Activated naive CD4-positive, alpha-beta T cell treated with anti-CD3 and anti-CD28 coated beads, Interleukin-2, amount 10 ng/mL, durations not matched to agents 5 hours and 36 hours (primary cell): Measurements from ENCODE around the gene CXCL17. TPM values are rescaled to one million over a fixed set of nuclear protein-coding genes. Genes with fewer than 3 reads are reported as not detected.

Source experiments
- total RNA-seq, 2 experiments: library from RNA; stranded (reverse); gene quantifications; one replicate each; pipeline ENCODE4 v1.2.3, GENCODE V29; 2021

CXCL17 gene, protein sequence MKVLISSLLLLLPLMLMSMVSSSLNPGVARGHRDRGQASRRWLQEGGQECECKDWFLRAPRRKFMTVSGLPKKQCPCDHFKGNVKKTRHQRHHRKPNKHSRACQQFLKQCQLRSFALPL
- not detected for total RNA-seq

DNA sequence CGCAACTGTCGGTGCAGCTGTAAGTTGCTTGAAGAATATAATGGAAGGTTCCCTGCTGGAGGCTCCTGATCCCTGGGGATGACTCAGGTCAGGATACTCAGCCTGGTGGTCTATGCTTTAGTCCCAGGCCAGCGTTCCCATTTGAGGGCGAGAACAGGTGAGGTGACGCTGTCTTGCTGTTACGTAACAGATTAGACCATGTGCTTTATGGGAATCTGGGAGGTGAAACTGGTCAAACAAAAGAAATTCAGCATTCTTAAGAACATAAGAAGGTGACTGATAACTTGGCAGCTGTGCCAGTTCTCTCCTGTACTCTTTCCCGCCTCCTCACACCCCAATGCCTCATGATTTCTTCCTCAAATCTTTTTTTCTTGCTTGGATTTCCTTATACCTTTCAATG is at the start of gene CXCL17:
CXCL17 (minus strand) TSS at position 114 of the 400 bp plus-strand sequence. CDS start 114 bp downstream, outside the sequence.

GRCh38 chr19:42427313-42427712 is 15.4 kb downstream of the CXCL17 start, which contains the start of gene LIPE:
Gene LIPE, minus strand, starts transcription at chr19:42427388. Its CDS starts 239 bp downstream, at chr19:42427149.

DNA sequence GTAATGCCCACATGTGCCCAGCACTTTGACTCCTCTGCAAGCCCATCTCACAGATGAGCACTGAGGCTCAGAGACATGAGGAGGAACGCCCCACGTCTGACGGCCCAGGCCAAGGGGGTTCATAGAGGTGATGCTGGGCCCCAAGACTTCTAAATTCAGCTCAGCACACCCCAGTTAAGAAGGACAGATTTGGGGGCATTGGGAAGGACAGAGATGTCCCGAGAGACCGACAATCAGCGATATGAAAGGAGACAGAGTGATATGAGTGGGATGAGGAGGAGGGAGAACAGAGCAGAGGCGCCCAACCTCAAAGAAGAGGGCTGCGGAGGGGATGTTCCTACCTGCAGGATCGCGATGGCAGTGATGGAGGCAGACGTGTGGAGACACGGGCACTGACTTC is 52.8 kb downstream of the CXCL17 start, which contains the start of gene CNFN:
CNFN (minus strand) TSS at position 399 of the 400 bp plus-strand sequence. CDS start 1,260 bp downstream, outside the sequence.

Other genes starting within 250 kb of the CXCL17 start
- gene DEDD2, start 225.3 kb downstream of the CXCL17 start, total RNA-seq, result 10 to 100 TPM; 46.1 to 46.3 TPM
- 10 to 100 TPM; 16.0 to 17.9 TPM for gene ZNF526, start 222.6 kb downstream of the CXCL17 start, total RNA-seq
- gene GSK3A, start 200.3 kb downstream of the CXCL17 start, total RNA-seq, result 10 to 100 TPM; 40.7 to 45.7 TPM
- gene ERF, start 187.8 kb downstream of the CXCL17 start, total RNA-seq, result 10 to 100 TPM; 49.0 to 50.2 TPM
- 10 to 100 TPM; 81.9 to 86.6 TPM for gene CIC, start 173.7 kb downstream of the CXCL17 start, total RNA-seq
- gene PRR19, start 140.8 kb downstream of the CXCL17 start, total RNA-seq, result under 1 TPM; 0.30 to 0.39 TPM
- 10 to 100 TPM; 36.5 to 39.0 TPM for gene PAFAH1B3, start 140.3 kb downstream of the CXCL17 start, total RNA-seq
- under 1 TPM in 1 of 2 experiments, not detected in 1; 0.31 TPM for gene TMEM145, start 129.6 kb downstream of the CXCL17 start, total RNA-seq
- gene MEGF8, start 117.3 kb downstream of the CXCL17 start, total RNA-seq, result 1 to 10 TPM; 4.4 to 4.9 TPM
- under 1 TPM in 1 of 2 experiments, not detected in 1; 0.51 TPM for gene CNFN, start 52.6 kb downstream of the CXCL17 start, total RNA-seq
- 10 to 100 TPM; 27.0 to 32.9 TPM for gene LIPE, start 15.6 kb downstream of the CXCL17 start, total RNA-seq
- gene CEACAM1, start 85.5 kb upstream of the CXCL17 start, total RNA-seq, result 10 to 100 TPM; 37.6 to 39.2 TPM
- not detected for gene CEACAM8, start 152.0 kb upstream of the CXCL17 start, total RNA-seq